ENCODE data around the gene TRIB2. TPM values are rescaled to one million over a fixed set of nuclear protein-coding genes. Genes with fewer than 3 reads are reported as not detected.

The TRIB2 gene
- total and polyA plus RNA-seq, 10 donors, result 45.5 to 216 (median 120) TPM

- H3K4me1 ChIP-seq, result peaks cover 27 to 89% (median 66%) of the 10 kb centered on the region in 6 donors
- 55 to 63% (median 60%) methylated on average over 14 of the region's 14 CpGs for WGBS, 5 donors
- DNase-seq, result no peak
- peak overlapping the region; percentile 52 to 92 (median 78) for H3K4me3 ChIP-seq
- H3K27me3 ChIP-seq (replicated peaks in 1 of 7), result peaks cover 0 to 29% (median 6%) of the 10 kb centered on the region in 7 donors
- intact Hi-C loops (cut with DNase I; ENCODE audit: low total_unique reads), result loop anchor here (5.0 kb wide), 2 partner anchors 210 to 285 kb away; no protein-coding TSS in a partner anchor
- peak in 1 of 3 donors; percentile 12 for TF ChIP-seq POLR2AphosphoS5 (IDR thresholded peaks at IDR 0.05)
- no peak for TF ChIP-seq CTCF (IDR thresholded peaks at IDR 0.05 in 8 of 11, conservative IDR thresholded peaks at IDR 0.05 in 3 of 11)
- no peak for TF ChIP-seq POLR2A (IDR thresholded peaks at IDR 0.05)
- H3K27ac ChIP-seq, result peak overlapping the region; percentile 24 to 97 (median 96)
- H3K9me3 ChIP-seq, result no peaks in the 10 kb centered on the region
- peaks cover 0 to 40% (median 11%) of the 10 kb centered on the region in 6 donors for H3K36me3 ChIP-seq
Measured at GRCh38 chr2:12721566-12722446, 5.1 kb downstream of the TRIB2 start.

GRCh38 chr2:12722447-12723316 lies 5.9 kb downstream of the TRIB2 start:
- no peaks in the 10 kb centered on the region for H3K9me3 ChIP-seq
- H3K36me3 ChIP-seq, result peaks cover 0 to 49% (median 11%) of the 10 kb centered on the region in 6 donors
- TF ChIP-seq CTCF (IDR thresholded peaks at IDR 0.05 in 8 of 11, conservative IDR thresholded peaks at IDR 0.05 in 3 of 11) (peak in 1 of 11 experiments; percentile 16), POLR2AphosphoS5 (IDR thresholded peaks at IDR 0.05) (no peak)
- H3K27me3 ChIP-seq (replicated peaks in 1 of 7), result peaks cover 0 to 20% (median 6%) of the 10 kb centered on the region in 7 donors
- H3K4me3 ChIP-seq, result peak overlapping the region in 6 of 8 donors; percentile 73 to 92 (median 78)
- peak overlapping the region in 7 of 8 donors; percentile 31 to 97 (median 96) for H3K27ac ChIP-seq
- intact Hi-C loops (cut with DNase I; ENCODE audit: low total_unique reads), result loop anchor here (5.0 kb wide), 2 partner anchors 210 to 285 kb away; no protein-coding TSS in a partner anchor
- DNase-seq, result no peak
- WGBS, 5 donors, result 71 to 84% (median 74%) methylated on average over 7 of the region's 7 CpGs
- H3K4me1 ChIP-seq, result peaks cover 36 to 98% (median 75%) of the 10 kb centered on the region in 6 donors

GRCh38 chr2:12723736-12724463 lies 7.2 kb downstream of the TRIB2 start:
- peak overlapping the region in 4 of 8 donors; percentile 22 to 97 (median 96) for H3K27ac ChIP-seq
- DNase-seq, result no peak
- 60 to 79% (median 75%) methylated on average over 8 of the region's 8 CpGs for WGBS, 5 donors
- peaks cover 0 to 61% (median 11%) of the 10 kb centered on the region in 6 donors for H3K36me3 ChIP-seq
- peaks cover 0 to 8% (median 0%) of the 10 kb centered on the region in 7 donors for H3K27me3 ChIP-seq (replicated peaks in 1 of 7)
- TF ChIP-seq POLR2AphosphoS5 (IDR thresholded peaks at IDR 0.05) (no peak), CTCF (IDR thresholded peaks at IDR 0.05 in 8 of 11, conservative IDR thresholded peaks at IDR 0.05 in 3 of 11) (no peak), POLR2A (IDR thresholded peaks at IDR 0.05) (no peak)
- intact Hi-C loops (cut with DNase I; ENCODE audit: low total_unique reads), result loop anchor here (5.0 kb wide), 2 partner anchors 208 to 283 kb away; no protein-coding TSS in a partner anchor
- peaks cover 46 to 100% (median 87%) of the 10 kb centered on the region in 6 donors for H3K4me1 ChIP-seq
- no peaks in the 10 kb centered on the region for H3K9me3 ChIP-seq
- peak overlapping the region in 2 of 8 donors; percentile 5 to 92 for H3K4me3 ChIP-seq
